D721Med (cell line): ENCODE results near the gene SLC6A6.

ENCODE experiments used
- DNase-seq: peaks from one replicate; pipeline ENCODE4 v3.0.0; 2011; ENCODE audit warnings: low spot score; ENCODE audit not compliant: insufficient read length
- FAIRE-seq: peaks from 2 replicates; lab custom pipeline; 2011; peaks lifted over from hg19 to GRCh38; lab: Jason Lieb, UNC
- CTCF ChIP-seq: IDR thresholded peaks from 2 replicates; pipeline ENCODE4 v1.5.1; 2012; ENCODE audit warnings: mild to moderate bottlenecking, control low read depth; ENCODE audit not compliant: insufficient read depth; ENCODE audit errors: missing control alignments

SLC6A6 gene

GRCh38 chr3:14471016-14471415 is 68.6 kb downstream of the SLC6A6 start:
- TF ChIP-seq CTCF: no peak
- no peak for DNase-seq
- FAIRE-seq: no peak

GRCh38 chr3:14471690-14472089 is 69.3 kb downstream of the SLC6A6 start:
- no peak for TF ChIP-seq CTCF
- DNase-seq: no peak
- FAIRE-seq: no peak

- DNase-seq: no peak
Measured at GRCh38 chr3:14472471-14473351, 70.3 kb downstream of the SLC6A6 start.

GRCh38 chr3:14473411-14473891 is 71.0 kb downstream of the SLC6A6 start:
- FAIRE-seq (no peak), DNase-seq (no peak)
- no peak for TF ChIP-seq CTCF

More at GRCh38 chr3:14472471-14473351, 70.3 kb downstream of the SLC6A6 start:
- TF ChIP-seq CTCF: no peak
- no peak for FAIRE-seq

GRCh38 chr3:14474363-14475081 is 72.1 kb downstream of the SLC6A6 start:
- TF ChIP-seq CTCF: no peak
- FAIRE-seq (no peak), DNase-seq (no peak)

GRCh38 chr3:14475621-14476020 is 73.2 kb downstream of the SLC6A6 start:
- no peak for FAIRE-seq
- no peak for TF ChIP-seq CTCF
- DNase-seq: no peak
